Measurements from ENCODE around the gene TFAP2A. TPM values are rescaled to one million over a fixed set of nuclear protein-coding genes. Genes with fewer than 3 reads are reported as not detected.

TFAP2A gene
- total and polyA plus RNA-seq, 11 donors: 0.11 to 1.4 (median 0.30) TPM; not detected in 1

DNA sequence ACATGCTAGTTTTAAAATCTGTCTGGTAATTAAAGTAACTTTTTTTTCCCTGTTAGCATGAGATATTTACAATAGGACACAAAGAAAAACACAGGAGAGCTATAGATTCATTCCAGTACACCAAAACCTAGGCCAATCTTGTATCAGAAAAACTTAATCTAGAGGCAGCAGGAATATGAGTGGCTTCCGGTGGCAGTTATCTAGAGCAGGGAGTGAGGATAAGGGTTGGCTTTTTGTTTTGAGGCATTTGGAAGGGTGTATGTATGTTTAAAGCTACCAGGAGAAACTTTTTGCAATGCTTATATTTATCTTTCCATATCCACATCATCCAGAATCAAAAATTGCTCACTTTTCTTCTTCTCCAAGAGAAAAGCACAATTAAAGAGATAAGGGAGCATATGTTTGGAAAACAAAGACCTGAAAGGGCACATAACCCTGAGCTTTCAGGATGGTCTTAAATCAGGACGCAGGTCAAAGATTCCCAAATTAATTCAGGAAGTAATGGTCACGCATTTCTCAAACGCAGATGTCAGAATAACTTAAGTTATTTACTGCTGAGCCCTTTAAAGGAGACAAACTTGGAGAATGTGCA lies 13.1 kb downstream of the TFAP2A start:
- H3K4me1 ChIP-seq: peaks cover 0 to 24% (median 5%) of the 10 kb centered on the region in 12 donors
- 44 to 54% (median 51%) methylated on average over 4 of the region's 4 CpGs for WGBS, 4 donors
- no peak overlapping the region for H3K27ac ChIP-seq
- no peaks in the 10 kb centered on the region for H3K36me3 ChIP-seq
- peaks cover 0 to 6% (median 0%) of the 10 kb centered on the region in 12 donors for H3K9me3 ChIP-seq
- H3K4me3 ChIP-seq: no peak overlapping the region
- intact Hi-C loops (cut with DNase I): no loop called here
- no peak for TF ChIP-seq POLR2A (IDR thresholded peaks at IDR 0.05)
- TF ChIP-seq, protein P1, sequence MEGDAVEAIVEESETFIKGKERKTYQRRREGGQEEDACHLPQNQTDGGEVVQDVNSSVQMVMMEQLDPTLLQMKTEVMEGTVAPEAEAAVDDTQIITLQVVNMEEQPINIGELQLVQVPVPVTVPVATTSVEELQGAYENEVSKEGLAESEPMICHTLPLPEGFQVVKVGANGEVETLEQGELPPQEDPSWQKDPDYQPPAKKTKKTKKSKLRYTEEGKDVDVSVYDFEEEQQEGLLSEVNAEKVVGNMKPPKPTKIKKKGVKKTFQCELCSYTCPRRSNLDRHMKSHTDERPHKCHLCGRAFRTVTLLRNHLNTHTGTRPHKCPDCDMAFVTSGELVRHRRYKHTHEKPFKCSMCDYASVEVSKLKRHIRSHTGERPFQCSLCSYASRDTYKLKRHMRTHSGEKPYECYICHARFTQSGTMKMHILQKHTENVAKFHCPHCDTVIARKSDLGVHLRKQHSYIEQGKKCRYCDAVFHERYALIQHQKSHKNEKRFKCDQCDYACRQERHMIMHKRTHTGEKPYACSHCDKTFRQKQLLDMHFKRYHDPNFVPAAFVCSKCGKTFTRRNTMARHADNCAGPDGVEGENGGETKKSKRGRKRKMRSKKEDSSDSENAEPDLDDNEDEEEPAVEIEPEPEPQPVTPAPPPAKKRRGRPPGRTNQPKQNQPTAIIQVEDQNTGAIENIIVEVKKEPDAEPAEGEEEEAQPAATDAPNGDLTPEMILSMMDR (IDR thresholded peaks at IDR 0.05): no peak
- H3K27me3 ChIP-seq: peaks cover 26 to 95% (median 70%) of the 10 kb centered on the region in 9 donors
- DNase-seq (no peak), ATAC-seq (no peak)

DNA sequence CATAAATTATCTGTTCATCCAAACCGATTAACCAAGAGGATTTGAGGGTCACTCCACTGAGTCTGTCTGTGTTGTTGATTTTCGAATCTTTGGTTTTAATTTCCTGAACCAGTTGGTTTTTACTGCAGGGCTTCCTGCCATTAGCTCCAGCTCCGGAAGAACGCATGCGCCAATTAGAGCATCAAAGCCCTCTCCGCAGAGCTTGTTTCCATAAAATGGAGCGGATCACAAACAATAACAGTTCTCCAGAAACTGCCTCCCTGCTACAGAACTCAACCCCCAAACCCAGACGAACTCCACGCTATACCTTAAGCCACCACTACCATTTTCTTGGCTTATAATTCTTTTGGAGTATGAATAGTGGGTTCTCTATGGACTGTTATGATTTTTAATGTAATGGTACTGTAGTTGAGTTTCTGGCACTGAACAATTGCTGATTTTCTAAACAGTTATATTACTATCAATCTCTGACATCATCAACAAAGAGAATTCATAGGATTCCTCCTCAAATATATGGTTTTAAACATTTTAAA lies 13.8 kb downstream of the TFAP2A start:
- no peak for ATAC-seq
- TF ChIP-seq, protein P1 (IDR thresholded peaks at IDR 0.05): no peak
- no peak for TF ChIP-seq POLR2A (IDR thresholded peaks at IDR 0.05)
- WGBS, 4 donors: 19 to 28% (median 26%) methylated on average over 9 of the region's 9 CpGs
- peaks cover 0 to 24% (median 5%) of the 10 kb centered on the region in 12 donors for H3K4me1 ChIP-seq
- H3K9me3 ChIP-seq: peaks cover 0 to 6% (median 0%) of the 10 kb centered on the region in 12 donors
- H3K27me3 ChIP-seq: peaks cover 29 to 95% (median 74%) of the 10 kb centered on the region in 9 donors
- intact Hi-C loops (cut with DNase I): no loop called here
- H3K4me3 ChIP-seq: no peak overlapping the region
- no peaks in the 10 kb centered on the region for H3K36me3 ChIP-seq
- no peak for DNase-seq
- H3K27ac ChIP-seq: no peak overlapping the region

DNA sequence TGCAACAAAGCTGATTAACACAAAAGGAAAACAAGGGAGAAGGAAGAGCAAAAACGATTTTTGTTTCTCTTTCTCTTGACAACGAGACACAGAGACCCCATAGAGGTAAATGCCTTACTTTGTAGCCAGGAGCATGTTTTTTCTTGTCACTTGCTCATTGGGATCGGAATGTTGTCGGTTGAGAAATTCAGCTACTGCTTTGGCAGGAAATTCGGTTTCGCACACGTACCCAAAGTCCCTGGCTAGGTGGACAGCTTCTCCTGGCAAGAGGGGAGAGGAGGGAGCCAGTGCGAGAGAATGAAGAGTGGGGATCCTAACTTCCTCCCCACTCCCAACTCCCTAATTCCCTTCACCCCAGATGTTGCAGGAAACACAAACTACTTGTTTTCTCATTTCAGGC lies 14.5 kb downstream of the TFAP2A start:
- TF ChIP-seq, protein P1 (IDR thresholded peaks at IDR 0.05): no peak
- TF ChIP-seq POLR2A (IDR thresholded peaks at IDR 0.05): no peak
- DNase-seq (no peak), ATAC-seq (no peak)
- no peaks in the 10 kb centered on the region for H3K36me3 ChIP-seq
- peaks cover 0 to 24% (median 5%) of the 10 kb centered on the region in 12 donors for H3K4me1 ChIP-seq
- H3K9me3 ChIP-seq: peaks cover 0 to 6% (median 0%) of the 10 kb centered on the region in 12 donors
- intact Hi-C loops (cut with DNase I): no loop called here
- peaks cover 35 to 95% (median 81%) of the 10 kb centered on the region in 9 donors for H3K27me3 ChIP-seq
- no peak overlapping the region for H3K4me3 ChIP-seq
- 43 to 54% (median 48%) methylated on average over 8 of the region's 8 CpGs for WGBS, 4 donors
- H3K27ac ChIP-seq: no peak overlapping the region

DNA sequence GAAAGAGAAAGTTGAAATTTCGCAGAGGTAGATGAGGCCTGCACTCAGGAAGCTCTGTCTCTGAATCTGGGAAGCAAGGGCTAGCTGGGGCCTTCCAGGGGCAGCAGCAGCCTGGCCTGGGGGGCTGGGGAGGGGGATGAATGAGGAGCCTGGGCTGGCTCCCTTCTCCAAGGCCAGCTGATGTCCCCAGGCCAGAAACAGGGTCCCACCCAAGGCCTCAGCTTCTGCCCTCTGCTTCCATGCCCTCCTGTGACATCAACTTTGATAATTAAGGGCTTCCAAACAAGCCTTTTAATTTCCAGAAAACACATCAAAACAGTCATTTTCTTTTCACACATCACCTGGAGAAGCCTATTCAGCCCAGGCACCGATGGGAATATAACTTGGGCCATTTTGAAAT lies 15.4 kb downstream of the TFAP2A start:
- DNase-seq: no peak
- H3K4me1 ChIP-seq: peaks cover 0 to 19% (median 5%) of the 10 kb centered on the region in 12 donors
- no peak for ATAC-seq
- intact Hi-C loops (cut with DNase I): no loop called here
- whole genome bisulfite sequencing, 4 donors: 79 to 88% (median 87%) methylated on average over 2 of the region's 2 CpGs
- no peaks in the 10 kb centered on the region for H3K9me3 ChIP-seq
- peaks cover 43 to 98% (median 86%) of the 10 kb centered on the region in 9 donors for H3K27me3 ChIP-seq
- H3K27ac ChIP-seq: no peak overlapping the region
- TF ChIP-seq, protein P1 (IDR thresholded peaks at IDR 0.05): no peak
- TF ChIP-seq POLR2A (IDR thresholded peaks at IDR 0.05): no peak
- H3K36me3 ChIP-seq: no peaks in the 10 kb centered on the region
- no peak overlapping the region for H3K4me3 ChIP-seq

Data from heart left ventricle (tissue), 16 donors.